OCI-LY1 (cell line): Measurements from ENCODE around the gene ABCA5.

Source experiments
- H2AFZ ChIP-seq: fragments of 200-600 bp; sonication (generic), shearing (Covaris generic); 2 replicates; pipeline ENCODE4 v1.6.0; 2014; ENCODE audit warnings: antibody characterized with exemption, mild to moderate bottlenecking, low read length
- H3F3A ChIP-seq: fragments of 200-600 bp; sonication (generic), shearing (Covaris generic); 2 replicates; pipeline ENCODE4 v1.6.0; 2014; ENCODE audit warnings: mild to moderate bottlenecking, antibody characterized with exemption, low read length, moderate library complexity; ENCODE audit not compliant: insufficient read depth
- H3K27ac ChIP-seq: fragments of 200-600 bp; sonication (generic); 2 replicates; pipeline ENCODE4 v1.5.1; 2014; ENCODE audit warnings: low read length, mixed run types, mild to moderate bottlenecking, low read depth; ENCODE audit not compliant: poor library complexity, severe bottlenecking
- H3K27me3 ChIP-seq: fragments of 200-600 bp; sonication (generic); 2 replicates; pipeline ENCODE4 v1.6.0; 2014; ENCODE audit warnings: antibody characterized with exemption, mild to moderate bottlenecking, low read length, moderate library complexity; ENCODE audit not compliant: insufficient read depth
- H3K36me3 ChIP-seq: fragments of 200-600 bp; sonication (generic); 2 replicates; pipeline ENCODE4 v1.6.1; 2014; ENCODE audit warnings: mild to moderate bottlenecking, antibody characterized with exemption, low read length, moderate library complexity, mixed read lengths; ENCODE audit not compliant: insufficient read depth
- H3K4me1 ChIP-seq: fragments of 200-600 bp; sonication (generic); 2 replicates; pipeline ENCODE4 v1.5.1; 2014; ENCODE audit warnings: mild to moderate bottlenecking, low read length, moderate library complexity; ENCODE audit not compliant: insufficient read depth, severe bottlenecking
- H3K4me2 ChIP-seq: fragments of 200-600 bp; sonication (generic), shearing (Covaris generic); 2 replicates; pipeline ENCODE4 v1.6.1; 2014; ENCODE audit warnings: low read length
- H3K4me3 ChIP-seq: fragments of 200-600 bp; sonication (generic); 2 replicates; pipeline ENCODE4 v1.5.1; 2014; ENCODE audit warnings: low read length, low read depth, mild to moderate bottlenecking, mixed read lengths; ENCODE audit not compliant: poor library complexity, severe bottlenecking
- H3K79me2 ChIP-seq: fragments of 200-600 bp; shearing (Covaris generic); 2 replicates; pipeline ENCODE4 v1.6.1; 2016; ENCODE audit warnings: mixed run types, low read length, mixed read lengths; ENCODE audit not compliant: insufficient read depth
- H3K9ac ChIP-seq: fragments of 200-600 bp; sonication (generic), shearing (Covaris generic); 2 replicates; pipeline ENCODE4 v1.6.1; 2014; ENCODE audit warnings: mild to moderate bottlenecking, low read length, mixed read lengths
- H3K9me2 ChIP-seq: fragments of 200-600 bp; sonication (generic), shearing (Covaris generic); 2 replicates; pipeline ENCODE4 v1.6.1; 2014; ENCODE audit warnings: low read depth, mild to moderate bottlenecking, low read length, mixed read lengths
- H3K9me3 ChIP-seq: fragments of 200-600 bp; shearing (Covaris generic); 2 replicates; pipeline ENCODE4 v1.6.1; 2014; ENCODE audit warnings: low read length, mixed read lengths
- H4K20me1 ChIP-seq: fragments of 200-600 bp; sonication (generic), shearing (Covaris generic); 2 replicates; pipeline ENCODE4 v1.6.0; 2016; ENCODE audit warnings: mild to moderate bottlenecking, low read length; ENCODE audit not compliant: insufficient read depth
- EZH2 ChIP-seq: fragments of 200-600 bp; sonication (generic), shearing (Covaris generic); IDR thresholded peaks from 2 replicates; pipeline ENCODE4 v1.8.0; 2017; ENCODE audit warnings: borderline replicate concordance, mixed run types, mild to moderate bottlenecking, antibody characterized with exemption, low read length, moderate library complexity, mixed read lengths
- TF ChIP-seq, protein P1 (sequence below): fragments of 200-600 bp; sonication (generic), shearing (Covaris generic); IDR thresholded peaks from 2 replicates; pipeline ENCODE4 v1.5.1; 2017; ENCODE audit warnings: mild to moderate bottlenecking, antibody characterized with exemption, low read length, moderate library complexity, mixed read lengths

Gene ABCA5

DNA sequence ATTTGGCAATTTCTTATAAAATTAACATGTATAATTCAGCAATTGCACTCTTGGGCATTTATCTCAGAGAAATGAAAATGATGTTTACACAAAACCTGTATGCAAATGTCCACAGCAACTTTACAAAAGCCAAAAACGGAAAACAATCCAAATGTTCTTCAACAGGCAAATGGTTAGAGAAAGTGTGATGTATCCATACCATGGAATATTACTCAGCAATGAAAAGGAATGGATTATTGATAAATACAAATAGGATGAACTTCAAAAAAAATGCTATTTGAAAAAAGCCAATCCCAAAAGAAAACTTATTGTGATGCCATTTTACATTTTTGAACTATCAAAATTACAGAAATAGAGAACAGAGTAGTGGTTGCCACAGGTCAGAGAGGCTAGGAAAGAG lies 61.1 kb downstream of the ABCA5 start:
- Histone ChIP-seq H4K20me1 (no peaks in the 10 kb centered on the region), H3K9me3 (no peaks in the 10 kb centered on the region), H3K27ac (no peak overlapping the region), H3K4me1 (no peaks in the 10 kb centered on the region), H3F3A (no peaks in the 10 kb centered on the region), H3K9ac (no peak overlapping the region), H3K36me3 (no peaks in the 10 kb centered on the region), H3K4me2 (no peak overlapping the region), H3K79me2 (no peaks in the 10 kb centered on the region), H3K27me3 (no peaks in the 10 kb centered on the region), H3K4me3 (no peak overlapping the region), H2AFZ (no peak overlapping the region), H3K9me2 (no peaks in the 10 kb centered on the region)
- TF ChIP-seq EZH2 = no peak
- TF ChIP-seq, protein P1, sequence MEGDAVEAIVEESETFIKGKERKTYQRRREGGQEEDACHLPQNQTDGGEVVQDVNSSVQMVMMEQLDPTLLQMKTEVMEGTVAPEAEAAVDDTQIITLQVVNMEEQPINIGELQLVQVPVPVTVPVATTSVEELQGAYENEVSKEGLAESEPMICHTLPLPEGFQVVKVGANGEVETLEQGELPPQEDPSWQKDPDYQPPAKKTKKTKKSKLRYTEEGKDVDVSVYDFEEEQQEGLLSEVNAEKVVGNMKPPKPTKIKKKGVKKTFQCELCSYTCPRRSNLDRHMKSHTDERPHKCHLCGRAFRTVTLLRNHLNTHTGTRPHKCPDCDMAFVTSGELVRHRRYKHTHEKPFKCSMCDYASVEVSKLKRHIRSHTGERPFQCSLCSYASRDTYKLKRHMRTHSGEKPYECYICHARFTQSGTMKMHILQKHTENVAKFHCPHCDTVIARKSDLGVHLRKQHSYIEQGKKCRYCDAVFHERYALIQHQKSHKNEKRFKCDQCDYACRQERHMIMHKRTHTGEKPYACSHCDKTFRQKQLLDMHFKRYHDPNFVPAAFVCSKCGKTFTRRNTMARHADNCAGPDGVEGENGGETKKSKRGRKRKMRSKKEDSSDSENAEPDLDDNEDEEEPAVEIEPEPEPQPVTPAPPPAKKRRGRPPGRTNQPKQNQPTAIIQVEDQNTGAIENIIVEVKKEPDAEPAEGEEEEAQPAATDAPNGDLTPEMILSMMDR = no peak

DNA sequence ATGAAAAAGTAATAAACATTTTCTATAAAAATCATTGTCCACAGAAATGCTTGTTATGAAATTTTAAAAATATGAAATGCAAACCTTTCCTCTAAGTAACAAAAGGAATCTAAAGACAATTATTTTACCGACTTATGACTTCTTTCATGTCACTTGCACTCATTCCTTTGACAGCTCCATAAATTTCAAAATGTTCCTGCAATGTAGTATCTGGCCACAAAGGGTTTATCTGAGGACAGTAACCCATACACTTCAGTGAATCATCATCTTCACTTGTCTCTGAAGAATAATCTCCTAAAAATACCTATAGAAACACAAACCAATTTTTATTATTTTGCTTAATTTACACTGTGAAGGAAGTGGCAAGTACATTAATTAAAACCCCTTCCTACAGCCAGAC lies 72.7 kb downstream of the ABCA5 start:
- Histone ChIP-seq H3K27ac (no peak overlapping the region), H3K4me1 (no peaks in the 10 kb centered on the region), H2AFZ (no peak overlapping the region), H3K9me3 (no peaks in the 10 kb centered on the region), H3K4me2 (no peak overlapping the region), H3K27me3 (no peaks in the 10 kb centered on the region), H4K20me1 (no peaks in the 10 kb centered on the region), H3K9ac (no peak overlapping the region), H3K9me2 (no peaks in the 10 kb centered on the region), H3K79me2 (no peaks in the 10 kb centered on the region), H3F3A (no peaks in the 10 kb centered on the region), H3K4me3 (no peak overlapping the region), H3K36me3 (no peaks in the 10 kb centered on the region)
- no peak for TF ChIP-seq EZH2
- TF ChIP-seq, protein P1 = no peak

DNA sequence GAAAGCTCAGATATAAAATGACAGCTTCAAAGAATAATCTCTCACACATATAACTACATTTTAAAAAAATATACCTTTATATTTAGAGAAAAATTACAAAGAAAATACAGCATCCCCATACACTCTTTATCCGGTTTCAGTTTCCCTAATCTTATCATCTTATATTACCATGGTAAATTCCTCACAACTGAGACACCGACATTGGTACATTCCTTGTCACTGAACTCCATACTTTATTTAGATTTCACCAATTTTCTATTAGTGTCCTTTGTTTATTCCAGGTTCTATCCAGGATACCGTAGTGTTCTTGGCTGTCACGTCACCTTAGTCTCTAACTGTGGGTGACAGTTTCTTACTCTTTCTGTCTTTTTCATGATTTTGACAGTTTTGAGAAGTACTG lies 76.3 kb downstream of the ABCA5 start:
- Histone ChIP-seq H2AFZ (no peak overlapping the region), H3K4me3 (no peak overlapping the region), H3K79me2 (no peaks in the 10 kb centered on the region), H3K27ac (no peak overlapping the region), H3K27me3 (no peaks in the 10 kb centered on the region), H3K4me2 (no peak overlapping the region), H3K4me1 (no peaks in the 10 kb centered on the region), H3K9me2 (no peaks in the 10 kb centered on the region), H3K9me3 (no peaks in the 10 kb centered on the region), H3F3A (no peaks in the 10 kb centered on the region), H4K20me1 (no peaks in the 10 kb centered on the region), H3K9ac (no peak overlapping the region), H3K36me3 (no peaks in the 10 kb centered on the region)
- no peak for TF ChIP-seq EZH2

DNA sequence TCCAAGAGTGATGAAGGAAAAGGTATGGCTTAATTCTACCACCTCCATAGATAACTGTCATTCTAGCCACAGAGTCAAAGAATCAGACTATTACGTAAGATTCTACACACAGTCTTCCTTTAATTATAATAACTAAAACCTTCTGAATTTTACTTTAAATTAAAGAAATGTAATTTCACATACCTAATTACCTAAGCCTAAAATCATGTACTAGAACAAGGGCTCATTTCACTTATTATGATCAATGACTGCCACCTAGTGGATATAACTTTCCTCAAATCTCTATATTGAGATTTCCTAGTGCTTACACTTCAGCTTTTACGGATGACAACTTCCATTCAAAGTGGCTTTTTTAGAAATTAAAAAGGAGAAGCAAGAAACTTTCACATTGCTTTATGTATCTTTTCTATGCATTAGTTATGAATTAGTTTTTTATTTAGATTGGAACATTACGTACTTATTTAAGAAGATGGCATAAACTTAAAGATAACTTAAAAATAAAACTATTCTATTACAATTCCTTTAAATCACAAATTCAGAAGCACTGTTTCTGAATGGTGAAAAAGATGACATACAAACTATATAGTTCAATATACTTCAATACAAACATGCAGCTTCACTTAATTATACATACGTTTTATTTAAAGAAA lies 80.1 kb downstream of the ABCA5 start:
- H3F3A ChIP-seq = no peaks in the 10 kb centered on the region
- TF ChIP-seq, protein P1 = peak; percentile 64
- TF ChIP-seq EZH2 = no peak
- H2AFZ ChIP-seq = no peak overlapping the region

More for the DNA sequence above, 80.1 kb downstream of the ABCA5 start:
- Histone ChIP-seq H3K27ac (no peak overlapping the region), H3K27me3 (no peaks in the 10 kb centered on the region), H3K79me2 (no peaks in the 10 kb centered on the region), H3K36me3 (no peaks in the 10 kb centered on the region), H4K20me1 (no peaks in the 10 kb centered on the region), H3K4me2 (no peak overlapping the region), H3K4me3 (no peak overlapping the region), H3K9me3 (no peaks in the 10 kb centered on the region), H3K4me1 (no peaks in the 10 kb centered on the region), H3K9me2 (no peaks in the 10 kb centered on the region), H3K9ac (no peak overlapping the region)
